Upper lobe of right lung (tissue), 1 donor: ENCODE data around the gene CLEC14A. TPM values are rescaled to one million over a fixed set of nuclear protein-coding genes. Genes with fewer than 3 reads are reported as not detected.
A peak's percentile ranks its signal among the peaks of the same experiment; 100 is the strongest.

Source experiments
- ATAC-seq: fragments of 200-7000 bp; cut with Tn5 transposase; one replicate; pipeline ENCODE4 v1.9.1; 2020; ENCODE audit warnings: mild to moderate bottlenecking, moderate library complexity
- DNase-seq: peaks from one replicate; pipeline ENCODE4 v3.0.0-alpha.2; 2020
- H3K27ac ChIP-seq: fragments of 200-600 bp; one replicate; pipeline ENCODE4 v1.8.0; 2022
- H3K27me3 ChIP-seq: fragments of 200-600 bp; one replicate; pipeline ENCODE4 v1.8.0; 2022; ENCODE audit warnings: mild to moderate bottlenecking
- H3K36me3 ChIP-seq: fragments of 200-600 bp; one replicate; pipeline ENCODE4 v1.8.0; 2022
- H3K4me1 ChIP-seq: fragments of 200-600 bp; one replicate; pipeline ENCODE4 v1.8.0; 2022
- H3K4me3 ChIP-seq: fragments of 200-600 bp; one replicate; pipeline ENCODE4 v1.8.0; 2022; ENCODE audit warnings: mild to moderate bottlenecking
- H3K9me3 ChIP-seq: fragments of 200-600 bp; one replicate; pipeline ENCODE4 v1.8.0; 2022
- intact Hi-C: fragments of 100-400 bp; cut with DNase I; formaldehyde crosslinking; loops from one replicate; pipeline ENCODE4 v1.11.0; 2022
- total RNA-seq: library from RNA; stranded (reverse); fragmentation: NEBNext Ultra II Directional; extraction: Animal tissue kit (Norgen Biotek cat#: 25700); gene quantifications from one replicate; pipeline ENCODE4 v1.2.1, GENCODE V29; 2021
- TF ChIP-seq, protein P1 (sequence below): fragments of 200-600 bp; IDR thresholded peaks from one replicate; pipeline ENCODE4 v1.8.0; 2022; ENCODE audit warnings: antibody characterized with exemption
- donor health status: DM: no; HTN: yes; CAD: no; lungs with severe emphysema.

CLEC14A gene
- total RNA-seq, 1 donor from 2014 or later = 87.6 TPM

DNA sequence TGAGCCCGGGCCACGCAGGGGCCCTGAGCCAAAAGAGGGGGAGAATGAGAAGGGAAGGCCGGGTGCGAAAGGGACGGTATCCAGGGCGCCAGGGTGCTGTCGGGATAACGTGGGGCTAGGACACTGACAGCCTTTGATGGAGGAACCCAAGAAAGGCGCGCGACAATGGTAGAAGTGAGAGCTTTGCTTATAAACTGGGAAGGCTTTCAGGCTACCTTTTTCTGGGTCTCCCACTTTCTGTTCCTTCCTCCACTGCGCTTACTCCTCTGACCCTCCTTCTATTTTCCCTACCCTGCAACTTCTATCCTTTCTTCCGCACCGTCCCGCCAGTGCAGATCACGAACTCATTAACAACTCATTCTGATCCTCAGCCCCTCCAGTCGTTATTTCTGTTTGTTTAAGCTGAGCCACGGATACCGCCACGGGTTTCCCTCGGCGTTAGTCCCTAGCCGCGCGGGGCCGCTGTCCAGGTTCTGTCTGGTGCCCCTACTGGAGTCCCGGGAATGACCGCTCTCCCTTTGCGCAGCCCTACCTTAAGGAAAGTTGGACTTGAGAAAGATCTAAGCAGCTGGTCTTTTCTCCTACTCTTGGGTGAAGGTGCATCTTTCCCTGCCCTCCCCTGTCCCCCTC, 45.2 kb downstream of the CLEC14A start:
- ATAC-seq = peak; percentile 37
- Histone ChIP-seq H3K36me3 (no peaks in the 10 kb centered on the region), H3K9me3 (no peaks in the 10 kb centered on the region), H3K27me3 (peaks cover 42% of the 10 kb centered on the region), H3K4me1 (no peaks in the 10 kb centered on the region), H3K27ac (no peak overlapping the region), H3K4me3 (peak overlapping the region; percentile 46)
- TF ChIP-seq, protein P1, sequence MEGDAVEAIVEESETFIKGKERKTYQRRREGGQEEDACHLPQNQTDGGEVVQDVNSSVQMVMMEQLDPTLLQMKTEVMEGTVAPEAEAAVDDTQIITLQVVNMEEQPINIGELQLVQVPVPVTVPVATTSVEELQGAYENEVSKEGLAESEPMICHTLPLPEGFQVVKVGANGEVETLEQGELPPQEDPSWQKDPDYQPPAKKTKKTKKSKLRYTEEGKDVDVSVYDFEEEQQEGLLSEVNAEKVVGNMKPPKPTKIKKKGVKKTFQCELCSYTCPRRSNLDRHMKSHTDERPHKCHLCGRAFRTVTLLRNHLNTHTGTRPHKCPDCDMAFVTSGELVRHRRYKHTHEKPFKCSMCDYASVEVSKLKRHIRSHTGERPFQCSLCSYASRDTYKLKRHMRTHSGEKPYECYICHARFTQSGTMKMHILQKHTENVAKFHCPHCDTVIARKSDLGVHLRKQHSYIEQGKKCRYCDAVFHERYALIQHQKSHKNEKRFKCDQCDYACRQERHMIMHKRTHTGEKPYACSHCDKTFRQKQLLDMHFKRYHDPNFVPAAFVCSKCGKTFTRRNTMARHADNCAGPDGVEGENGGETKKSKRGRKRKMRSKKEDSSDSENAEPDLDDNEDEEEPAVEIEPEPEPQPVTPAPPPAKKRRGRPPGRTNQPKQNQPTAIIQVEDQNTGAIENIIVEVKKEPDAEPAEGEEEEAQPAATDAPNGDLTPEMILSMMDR = peak; percentile 23
- DNase-seq = peak; percentile 64
- intact Hi-C loops = no loop called here

DNA sequence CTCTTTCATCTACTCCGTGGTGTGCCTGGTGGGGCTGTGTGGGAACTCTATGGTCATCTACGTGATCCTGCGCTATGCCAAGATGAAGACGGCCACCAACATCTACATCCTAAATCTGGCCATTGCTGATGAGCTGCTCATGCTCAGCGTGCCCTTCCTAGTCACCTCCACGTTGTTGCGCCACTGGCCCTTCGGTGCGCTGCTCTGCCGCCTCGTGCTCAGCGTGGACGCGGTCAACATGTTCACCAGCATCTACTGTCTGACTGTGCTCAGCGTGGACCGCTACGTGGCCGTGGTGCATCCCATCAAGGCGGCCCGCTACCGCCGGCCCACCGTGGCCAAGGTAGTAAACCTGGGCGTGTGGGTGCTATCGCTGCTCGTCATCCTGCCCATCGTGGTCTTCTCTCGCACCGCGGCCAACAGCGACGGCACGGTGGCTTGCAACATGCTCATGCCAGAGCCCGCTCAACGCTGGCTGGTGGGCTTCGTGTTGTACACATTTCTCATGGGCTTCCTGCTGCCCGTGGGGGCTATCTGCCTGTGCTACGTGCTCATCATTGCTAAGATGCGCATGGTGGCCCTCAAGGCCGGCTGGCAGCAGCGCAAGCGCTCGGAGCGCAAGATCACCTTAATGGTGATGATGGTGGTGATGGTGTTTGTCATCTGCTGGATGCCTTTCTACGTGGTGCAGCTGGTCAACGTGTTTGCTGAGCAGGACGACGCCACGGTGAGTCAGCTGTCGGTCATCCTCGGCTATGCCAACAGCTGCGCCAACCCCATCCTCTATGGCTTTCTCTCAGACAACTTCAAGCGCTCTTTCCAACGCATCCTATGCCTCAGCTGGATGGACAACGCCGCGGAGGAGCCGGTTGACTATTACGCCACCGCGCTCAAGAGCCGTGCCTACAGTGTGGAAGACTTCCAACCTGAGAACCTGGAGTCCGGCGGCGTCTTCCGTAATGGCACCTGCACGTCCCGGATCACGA, 46.0 kb downstream of the CLEC14A start:
- peak; percentile 3 for ATAC-seq

DNA sequence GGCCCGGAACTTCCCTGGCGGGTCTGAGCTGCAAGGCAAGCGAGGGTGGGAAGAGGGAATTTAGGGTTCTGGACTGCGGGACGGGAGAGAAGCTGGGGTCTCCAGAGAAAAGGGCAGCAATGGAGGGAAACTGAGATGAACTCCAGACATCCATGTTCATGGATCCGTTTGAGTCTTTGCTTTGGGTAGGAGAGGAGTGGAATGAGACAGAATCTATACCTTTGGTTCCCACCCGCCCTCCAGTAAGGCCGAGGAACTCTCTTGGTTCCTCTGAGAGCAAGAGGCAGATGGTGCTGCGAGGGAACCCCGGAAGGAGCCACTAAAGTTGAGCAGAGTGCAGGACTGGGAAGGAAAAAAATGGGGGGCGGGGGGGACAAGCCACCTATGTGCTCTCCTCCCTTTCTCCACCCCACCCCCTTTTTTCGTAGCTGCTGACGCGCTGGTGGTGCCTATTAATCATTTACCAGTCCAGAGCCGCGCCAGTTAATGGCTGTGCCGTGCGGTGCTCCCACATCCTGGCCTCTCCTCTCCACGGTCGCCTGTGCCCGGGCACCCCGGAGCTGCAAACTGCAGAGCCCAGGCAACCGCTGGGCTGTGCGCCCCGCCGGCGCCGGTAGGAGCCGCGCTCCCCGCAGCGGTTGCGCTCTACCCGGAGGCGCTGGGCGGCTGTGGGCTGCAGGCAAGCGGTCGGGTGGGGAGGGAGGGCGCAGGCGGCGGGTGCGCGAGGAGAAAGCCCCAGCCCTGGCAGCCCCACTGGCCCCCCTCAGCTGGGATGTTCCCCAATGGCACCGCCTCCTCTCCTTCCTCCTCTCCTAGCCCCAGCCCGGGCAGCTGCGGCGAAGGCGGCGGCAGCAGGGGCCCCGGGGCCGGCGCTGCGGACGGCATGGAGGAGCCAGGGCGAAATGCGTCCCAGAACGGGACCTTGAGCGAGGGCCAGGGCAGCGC, 47.0 kb downstream of the CLEC14A start:
- no peaks in the 10 kb centered on the region for H3K36me3 ChIP-seq
- H3K27ac ChIP-seq = no peak overlapping the region
- H3K27me3 ChIP-seq = peaks cover 42% of the 10 kb centered on the region
- DNase-seq (peak; percentile 66), ATAC-seq (peak; percentile 66)
- peak overlapping the region; percentile 46 for H3K4me3 ChIP-seq
- no peaks in the 10 kb centered on the region for H3K4me1 ChIP-seq
- intact Hi-C loops = no loop called here
- TF ChIP-seq, protein P1 = peak; percentile 20
- no peaks in the 10 kb centered on the region for H3K9me3 ChIP-seq

More for the DNA sequence above, 46.0 kb downstream of the CLEC14A start:
- no peak for DNase-seq
- Histone ChIP-seq H3K27ac (no peak overlapping the region), H3K27me3 (peaks cover 42% of the 10 kb centered on the region), H3K4me3 (peak overlapping the region; percentile 46), H3K36me3 (no peaks in the 10 kb centered on the region), H3K9me3 (no peaks in the 10 kb centered on the region), H3K4me1 (no peaks in the 10 kb centered on the region)
- TF ChIP-seq, protein P1 = no peak
- intact Hi-C loops = no loop called here

DNA sequence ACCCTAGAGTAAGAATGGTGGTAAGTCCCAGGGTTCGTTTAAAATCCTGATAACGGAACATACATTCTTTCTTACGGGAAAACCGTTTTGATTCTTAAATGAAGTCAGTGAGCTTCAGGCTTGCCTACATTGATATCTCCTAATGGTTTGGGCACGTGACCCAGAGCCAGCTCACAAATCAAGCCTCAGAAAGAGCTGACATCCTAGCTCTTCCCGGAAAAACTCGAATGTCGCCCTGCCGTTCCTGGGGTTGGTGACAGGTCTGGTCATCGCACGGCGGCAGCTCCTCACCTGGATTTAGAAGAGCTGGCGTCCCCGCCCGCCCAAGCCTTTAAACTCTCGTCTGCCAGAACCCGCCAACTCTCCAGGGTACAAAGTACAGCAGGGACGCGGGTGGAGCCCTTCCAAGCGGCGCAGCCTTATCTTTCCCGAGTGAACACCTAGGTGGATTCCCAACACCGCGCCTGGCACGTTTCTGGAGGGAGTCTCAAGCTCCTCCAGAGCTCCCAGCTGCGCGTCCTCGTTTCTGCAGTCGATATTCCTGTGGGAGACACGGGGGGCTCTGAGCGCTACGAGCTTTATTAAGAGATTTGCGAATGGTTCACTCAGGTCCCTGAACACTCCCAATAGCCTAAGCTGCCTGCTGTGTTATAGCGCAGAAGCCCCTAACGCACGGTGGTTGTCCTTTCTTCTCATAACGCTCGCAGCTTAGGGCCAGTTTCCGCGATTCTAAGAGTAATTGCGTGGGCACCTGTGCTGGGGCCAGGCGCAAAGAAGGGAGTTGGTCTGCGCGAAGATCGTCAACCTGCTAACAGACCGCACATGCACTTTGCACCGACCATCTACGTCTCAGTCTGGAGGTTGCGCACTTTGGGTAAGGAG, 47.9 kb downstream of the CLEC14A start, which contains the start of gene SSTR1:
SSTR1 (plus strand) TSS at position 169 of the 882 bp plus-strand sequence. CDS start 1,486 bp downstream, outside the sequence.
- H3K27ac ChIP-seq = no peak within 1 kb of the TSS
- intact Hi-C loops = no loop called here
- peak; percentile 6 for ATAC-seq
- peak within 1 kb of the TSS; percentile 46 for H3K4me3 ChIP-seq
- TF ChIP-seq, protein P1 = no peak
- no peaks in the 10 kb centered on the region for H3K36me3 ChIP-seq
- DNase-seq = peak; percentile 62
- H3K4me1 ChIP-seq = no peaks in the 10 kb centered on the region
- H3K9me3 ChIP-seq = no peaks in the 10 kb centered on the region
- peaks cover 42% of the 10 kb centered on the region for H3K27me3 ChIP-seq
